OCI-LY7 (cell line): ENCODE results near the gene SEPSECS.

Experiments
- EZH2phosphoT487 ChIP-seq: fragments of 200-600 bp; sonication (generic); IDR thresholded peaks from 2 replicates; pipeline ENCODE4 v1.6.1; 2018; ENCODE audit warnings: low read depth, borderline replicate concordance, mild to moderate bottlenecking, mixed run types, antibody characterized with exemption, low read length, moderate library complexity, mixed read lengths
- TF ChIP-seq, protein P1 (sequence below): fragments of 200-600 bp; sonication (generic); conservative IDR thresholded peaks from 2 replicates; pipeline ENCODE4 v1.5.1; 2014; ENCODE audit warnings: mild to moderate bottlenecking, antibody characterized with exemption, low read length, moderate library complexity, mixed read lengths

DNA sequence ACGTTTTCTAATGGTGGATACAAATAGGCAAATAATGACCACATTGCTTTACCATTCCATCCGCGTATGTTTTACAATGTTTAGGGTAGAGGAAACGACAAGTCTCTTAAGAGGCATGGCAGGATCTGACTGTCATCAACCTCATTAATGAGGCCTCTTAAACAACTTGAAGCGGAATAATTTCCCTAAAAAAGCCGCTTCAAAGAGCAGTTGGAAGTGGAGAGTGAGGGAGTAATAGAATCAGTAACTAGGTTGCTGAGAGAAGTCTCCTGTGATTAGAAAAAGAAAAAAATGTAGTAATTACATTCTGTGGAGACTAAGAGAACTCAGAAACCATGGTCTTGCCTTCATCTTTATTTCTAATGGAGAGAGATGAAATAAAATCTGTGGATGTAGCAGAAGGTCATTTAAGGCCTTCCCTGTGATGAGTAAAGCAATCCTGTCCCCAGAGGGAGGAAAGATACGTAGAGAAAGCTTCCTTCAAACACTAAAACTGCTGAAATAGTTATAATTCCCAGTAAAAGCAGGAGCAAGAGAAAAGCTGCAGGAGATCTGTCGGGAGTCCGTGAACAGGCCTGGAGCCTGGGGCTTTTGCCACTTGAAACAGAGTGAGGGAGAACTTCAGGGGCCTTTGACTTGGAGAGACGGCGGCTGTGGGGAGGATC, 11.1 kb upstream of the SEPSECS start:
- TF ChIP-seq, protein P1, sequence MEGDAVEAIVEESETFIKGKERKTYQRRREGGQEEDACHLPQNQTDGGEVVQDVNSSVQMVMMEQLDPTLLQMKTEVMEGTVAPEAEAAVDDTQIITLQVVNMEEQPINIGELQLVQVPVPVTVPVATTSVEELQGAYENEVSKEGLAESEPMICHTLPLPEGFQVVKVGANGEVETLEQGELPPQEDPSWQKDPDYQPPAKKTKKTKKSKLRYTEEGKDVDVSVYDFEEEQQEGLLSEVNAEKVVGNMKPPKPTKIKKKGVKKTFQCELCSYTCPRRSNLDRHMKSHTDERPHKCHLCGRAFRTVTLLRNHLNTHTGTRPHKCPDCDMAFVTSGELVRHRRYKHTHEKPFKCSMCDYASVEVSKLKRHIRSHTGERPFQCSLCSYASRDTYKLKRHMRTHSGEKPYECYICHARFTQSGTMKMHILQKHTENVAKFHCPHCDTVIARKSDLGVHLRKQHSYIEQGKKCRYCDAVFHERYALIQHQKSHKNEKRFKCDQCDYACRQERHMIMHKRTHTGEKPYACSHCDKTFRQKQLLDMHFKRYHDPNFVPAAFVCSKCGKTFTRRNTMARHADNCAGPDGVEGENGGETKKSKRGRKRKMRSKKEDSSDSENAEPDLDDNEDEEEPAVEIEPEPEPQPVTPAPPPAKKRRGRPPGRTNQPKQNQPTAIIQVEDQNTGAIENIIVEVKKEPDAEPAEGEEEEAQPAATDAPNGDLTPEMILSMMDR = no peak
- TF ChIP-seq EZH2phosphoT487 = no peak
